Cerebellar nuclear complex (tissue), 1 donor: Measurements from ENCODE around the gene PPM1M.

Experiments used
- DNase-seq, 2 experiments: peaks; one replicate each; lab custom pipeline; 2025; lab: John Stamatoyannopoulos, UW

Gene PPM1M

GRCh38 chr3:52295671-52296208 lies 50.2 kb downstream of the PPM1M start:
- DNase-seq: no peak

- no peak for DNase-seq
Measured at GRCh38 chr3:52297242-52298148, 51.9 kb downstream of the PPM1M start.

GRCh38 chr3:52298149-52299098 lies 52.9 kb downstream of the PPM1M start:
- no peak for DNase-seq

GRCh38 chr3:52299247-52299878 lies 53.8 kb downstream of the PPM1M start:
- DNase-seq: no peak
